Neural cell (in vitro differentiated cells): ENCODE results near the gene DUSP2. TPM values are rescaled to one million over a fixed set of nuclear protein-coding genes. Genes with fewer than 3 reads are reported as not detected.

Source experiments
- H2AFZ ChIP-seq: fragments of 200-600, 300-800 bp; sonication (generic), shearing (Covaris generic); 2 replicates; pipeline ENCODE4 v1.6.0; 2014; ENCODE audit warnings: low read depth, mild to moderate bottlenecking, antibody characterized with exemption, low read length, moderate library complexity
- H3F3A ChIP-seq: fragments of 200-600 bp; shearing (Covaris generic); 2 replicates; pipeline ENCODE4 v1.6.1; 2016; ENCODE audit warnings: mild to moderate bottlenecking, moderate library complexity, mixed read lengths, antibody characterized with exemption, low read length; ENCODE audit not compliant: insufficient read depth, poor library complexity, severe bottlenecking
- H3K27ac ChIP-seq: fragments of 200-600, 300-800 bp; sonication (generic), shearing (Covaris generic); 2 replicates; pipeline ENCODE4 v1.5.1; 2014; ENCODE audit warnings: mild to moderate bottlenecking, low read length, moderate library complexity
- H3K27me3 ChIP-seq: fragments of 300-800, 200-600 bp; sonication (generic), shearing (Covaris generic); 2 replicates; pipeline ENCODE4 v1.6.0; 2014; ENCODE audit warnings: mild to moderate bottlenecking, low read depth, low read length, moderate library complexity; ENCODE audit not compliant: insufficient read depth
- H3K36me3 ChIP-seq: fragments of 300-800, 200-600 bp; sonication (generic), shearing (Covaris generic); 2 replicates; pipeline ENCODE4 v1.5.1; 2014; ENCODE audit warnings: mild to moderate bottlenecking, antibody characterized with exemption, low read length, moderate library complexity; ENCODE audit not compliant: insufficient read depth
- H3K4me2 ChIP-seq: fragments of 300-800, 200-600 bp; sonication (generic), shearing (Covaris generic); 2 replicates; pipeline ENCODE4 v1.6.0; 2014; ENCODE audit warnings: mild to moderate bottlenecking, low read length
- H3K4me3 ChIP-seq: fragments of 300-800, 200-600 bp; sonication (generic), shearing (Covaris generic); 2 replicates; pipeline ENCODE4 v1.5.1; 2014; ENCODE audit warnings: mild to moderate bottlenecking, low read length, moderate library complexity
- H3K79me2 ChIP-seq: fragments of 200-600 bp; shearing (Covaris generic); replicated peaks from 2 replicates; pipeline ENCODE4 v1.6.0; 2014; ENCODE audit warnings: mild to moderate bottlenecking, low read length, moderate library complexity; ENCODE audit not compliant: insufficient read depth
- H3K9ac ChIP-seq: fragments of 300-800, 200-600 bp; sonication (generic), shearing (Covaris generic); 2 replicates; pipeline ENCODE4 v1.6.1; 2016; ENCODE audit warnings: mild to moderate bottlenecking, low read length, mixed read lengths
- H3K9me2 ChIP-seq: fragments of 200-600 bp; shearing (Covaris generic); 2 replicates; pipeline ENCODE4 v1.6.1; 2016; ENCODE audit warnings: mild to moderate bottlenecking, low read length, mixed read lengths; ENCODE audit not compliant: insufficient read depth
- H3K9me3 ChIP-seq: fragments of 200-600, 300-800 bp; sonication (generic), shearing (Covaris generic); 2 replicates; pipeline ENCODE4 v1.6.1; 2016; ENCODE audit warnings: mild to moderate bottlenecking, mixed run types, low read length, moderate library complexity, mixed read lengths
- H4K20me1 ChIP-seq: fragments of 200-600 bp; shearing (Covaris generic); 2 replicates; pipeline ENCODE4 v1.6.1; 2016; ENCODE audit warnings: mild to moderate bottlenecking, mixed run types; ENCODE audit not compliant: insufficient read depth
- EP300 ChIP-seq: fragments of 450-650 bp; conservative IDR thresholded peaks from 2 replicates; pipeline ENCODE4 v1.6.1; 2014; ENCODE audit warnings: antibody characterized with exemption, mild to moderate bottlenecking, moderate library complexity; ENCODE audit not compliant: poor library complexity, severe bottlenecking
- EZH2 ChIP-seq: fragments of 200-600, 300-800 bp; shearing (Covaris generic), sonication (generic); IDR thresholded peaks from 2 replicates; pipeline ENCODE4 v1.6.1; 2014; ENCODE audit warnings: antibody characterized with exemption, low read length, borderline replicate concordance, mild to moderate bottlenecking; ENCODE audit not compliant: insufficient read depth, poor library complexity, severe bottlenecking
- MXI1 ChIP-seq: fragments of 450-650 bp; conservative IDR thresholded peaks from 2 replicates; pipeline ENCODE4 v1.6.1; 2014; ENCODE audit warnings: antibody characterized with exemption, mild to moderate bottlenecking; ENCODE audit not compliant: poor library complexity, severe bottlenecking
- POLR2AphosphoS5 ChIP-seq: IDR thresholded peaks from 2 replicates; pipeline ENCODE4 v1.6.1; 2012
- RAD21 ChIP-seq: fragments of 450-650 bp; conservative IDR thresholded peaks from 2 replicates; pipeline ENCODE4 v1.6.1; 2014; ENCODE audit warnings: antibody characterized with exemption, mild to moderate bottlenecking, moderate library complexity
- SMC3 ChIP-seq: fragments of 450-650 bp; conservative IDR thresholded peaks from 2 replicates; pipeline ENCODE4 v1.6.1; 2014; ENCODE audit warnings: antibody characterized with exemption, mild to moderate bottlenecking, moderate library complexity; ENCODE audit not compliant: poor library complexity
- TAF1 ChIP-seq: IDR thresholded peaks from 2 replicates; pipeline ENCODE4 v1.6.1; 2012; ENCODE audit warnings: low read depth
- polyA plus RNA-seq: library from polyadenylated mRNA; depleted of rRNA; stranded (reverse); fragments of >200 nt; gene quantifications from 2 replicates; pipeline ENCODE4 v1.2.3, GENCODE V29; 2014
- TF ChIP-seq, protein P1 (sequence below): IDR thresholded peaks from 2 replicates; pipeline ENCODE4 v1.6.1; 2012; ENCODE audit warnings: borderline replicate concordance
- TF ChIP-seq, protein P2 (sequence below): fragments of 450-650 bp; IDR thresholded peaks from 2 replicates; pipeline ENCODE4 v1.5.1; 2014; ENCODE audit warnings: antibody characterized with exemption, mild to moderate bottlenecking, moderate library complexity; ENCODE audit not compliant: poor library complexity, severe bottlenecking

DUSP2 gene
- polyA plus RNA-seq, 1 donor from 2014 or later: 2.1 TPM

DNA sequence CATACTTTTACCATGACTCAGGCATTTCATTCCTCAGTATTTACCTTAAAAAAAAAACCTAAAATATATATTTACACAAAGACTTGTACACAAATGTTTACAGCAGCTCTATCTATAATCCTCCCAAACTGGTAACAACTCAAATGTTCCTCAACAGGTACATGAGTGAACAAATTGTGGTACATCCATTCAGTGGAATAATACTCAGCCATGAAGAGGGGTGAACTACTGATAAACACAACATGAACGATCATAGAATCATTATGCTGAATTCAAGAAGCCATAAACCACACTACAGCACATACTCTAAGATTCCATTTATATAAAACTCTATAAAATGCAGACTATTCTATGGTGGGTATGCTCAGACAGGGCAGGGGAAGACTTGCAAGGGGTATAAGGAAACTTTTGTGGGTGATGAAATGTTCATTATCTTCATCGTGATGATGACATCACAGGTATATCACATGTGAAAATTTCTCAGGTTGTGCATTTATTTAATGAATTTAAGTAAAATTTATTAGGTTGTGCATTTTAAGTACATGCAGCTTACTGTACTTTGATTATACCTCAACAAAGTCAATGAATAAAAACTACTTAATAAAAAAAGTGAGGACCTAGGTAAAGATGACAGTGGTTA lies 24.7 kb upstream of the DUSP2 start:
- Histone ChIP-seq H3K27me3 (no peaks in the 10 kb centered on the region), H2AFZ (no peak overlapping the region), H3K27ac (no peak overlapping the region), H3F3A (no peaks in the 10 kb centered on the region), H3K9me2 (no peaks in the 10 kb centered on the region), H3K36me3 (no peaks in the 10 kb centered on the region), H4K20me1 (no peaks in the 10 kb centered on the region), H3K4me2 (no peak overlapping the region), H3K4me3 (no peak overlapping the region), H3K9ac (no peak overlapping the region), H3K79me2 (no peaks in the 10 kb centered on the region), H3K9me3 (no peaks in the 10 kb centered on the region)
- TF ChIP-seq POLR2AphosphoS5: no peak
- TF ChIP-seq SMC3: no peak

DNA sequence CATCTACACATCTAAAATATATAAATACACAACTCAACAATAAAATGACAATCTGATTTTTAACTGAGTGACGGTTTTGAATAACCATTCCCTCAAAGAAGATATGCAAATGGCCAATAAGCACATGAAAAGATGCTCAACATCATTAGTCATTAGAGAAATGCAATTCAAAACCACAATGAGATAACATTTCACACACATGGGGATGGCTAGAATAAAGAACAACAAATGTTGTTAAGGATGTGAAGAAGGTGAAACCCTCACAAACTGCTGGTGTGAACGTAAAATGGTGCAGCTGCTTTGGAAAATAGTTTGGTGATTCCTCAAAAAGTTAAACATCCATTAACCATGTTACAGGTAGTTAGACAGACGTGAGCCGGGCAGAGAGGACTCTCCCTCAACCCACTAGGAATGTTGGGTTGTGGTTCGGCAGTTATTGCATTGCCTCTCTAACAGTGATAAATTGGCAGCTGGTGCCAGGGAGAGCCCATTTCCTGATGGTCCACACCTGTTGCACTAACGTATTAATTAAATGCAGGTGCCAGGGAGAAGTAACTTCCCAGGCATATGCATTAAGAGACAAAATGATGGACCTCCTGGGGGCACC lies 22.3 kb upstream of the DUSP2 start:
- Histone ChIP-seq H4K20me1 (no peaks in the 10 kb centered on the region), H3K27ac (no peak overlapping the region)

More for the DNA sequence above, 22.3 kb upstream of the DUSP2 start:
- H3K9me2 ChIP-seq: no peaks in the 10 kb centered on the region
- no peaks in the 10 kb centered on the region for H3K79me2 ChIP-seq
- H2AFZ ChIP-seq: no peak overlapping the region
- TF ChIP-seq, protein P1, sequence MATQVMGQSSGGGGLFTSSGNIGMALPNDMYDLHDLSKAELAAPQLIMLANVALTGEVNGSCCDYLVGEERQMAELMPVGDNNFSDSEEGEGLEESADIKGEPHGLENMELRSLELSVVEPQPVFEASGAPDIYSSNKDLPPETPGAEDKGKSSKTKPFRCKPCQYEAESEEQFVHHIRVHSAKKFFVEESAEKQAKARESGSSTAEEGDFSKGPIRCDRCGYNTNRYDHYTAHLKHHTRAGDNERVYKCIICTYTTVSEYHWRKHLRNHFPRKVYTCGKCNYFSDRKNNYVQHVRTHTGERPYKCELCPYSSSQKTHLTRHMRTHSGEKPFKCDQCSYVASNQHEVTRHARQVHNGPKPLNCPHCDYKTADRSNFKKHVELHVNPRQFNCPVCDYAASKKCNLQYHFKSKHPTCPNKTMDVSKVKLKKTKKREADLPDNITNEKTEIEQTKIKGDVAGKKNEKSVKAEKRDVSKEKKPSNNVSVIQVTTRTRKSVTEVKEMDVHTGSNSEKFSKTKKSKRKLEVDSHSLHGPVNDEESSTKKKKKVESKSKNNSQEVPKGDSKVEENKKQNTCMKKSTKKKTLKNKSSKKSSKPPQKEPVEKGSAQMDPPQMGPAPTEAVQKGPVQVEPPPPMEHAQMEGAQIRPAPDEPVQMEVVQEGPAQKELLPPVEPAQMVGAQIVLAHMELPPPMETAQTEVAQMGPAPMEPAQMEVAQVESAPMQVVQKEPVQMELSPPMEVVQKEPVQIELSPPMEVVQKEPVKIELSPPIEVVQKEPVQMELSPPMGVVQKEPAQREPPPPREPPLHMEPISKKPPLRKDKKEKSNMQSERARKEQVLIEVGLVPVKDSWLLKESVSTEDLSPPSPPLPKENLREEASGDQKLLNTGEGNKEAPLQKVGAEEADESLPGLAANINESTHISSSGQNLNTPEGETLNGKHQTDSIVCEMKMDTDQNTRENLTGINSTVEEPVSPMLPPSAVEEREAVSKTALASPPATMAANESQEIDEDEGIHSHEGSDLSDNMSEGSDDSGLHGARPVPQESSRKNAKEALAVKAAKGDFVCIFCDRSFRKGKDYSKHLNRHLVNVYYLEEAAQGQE: no peak
- TF ChIP-seq EZH2 (no peak), EP300 (no peak), TAF1 (no peak), RAD21 (no peak), POLR2AphosphoS5 (no peak), MXI1 (no peak), SMC3 (no peak)
- TF ChIP-seq, protein P2, sequence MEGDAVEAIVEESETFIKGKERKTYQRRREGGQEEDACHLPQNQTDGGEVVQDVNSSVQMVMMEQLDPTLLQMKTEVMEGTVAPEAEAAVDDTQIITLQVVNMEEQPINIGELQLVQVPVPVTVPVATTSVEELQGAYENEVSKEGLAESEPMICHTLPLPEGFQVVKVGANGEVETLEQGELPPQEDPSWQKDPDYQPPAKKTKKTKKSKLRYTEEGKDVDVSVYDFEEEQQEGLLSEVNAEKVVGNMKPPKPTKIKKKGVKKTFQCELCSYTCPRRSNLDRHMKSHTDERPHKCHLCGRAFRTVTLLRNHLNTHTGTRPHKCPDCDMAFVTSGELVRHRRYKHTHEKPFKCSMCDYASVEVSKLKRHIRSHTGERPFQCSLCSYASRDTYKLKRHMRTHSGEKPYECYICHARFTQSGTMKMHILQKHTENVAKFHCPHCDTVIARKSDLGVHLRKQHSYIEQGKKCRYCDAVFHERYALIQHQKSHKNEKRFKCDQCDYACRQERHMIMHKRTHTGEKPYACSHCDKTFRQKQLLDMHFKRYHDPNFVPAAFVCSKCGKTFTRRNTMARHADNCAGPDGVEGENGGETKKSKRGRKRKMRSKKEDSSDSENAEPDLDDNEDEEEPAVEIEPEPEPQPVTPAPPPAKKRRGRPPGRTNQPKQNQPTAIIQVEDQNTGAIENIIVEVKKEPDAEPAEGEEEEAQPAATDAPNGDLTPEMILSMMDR: no peak
- no peaks in the 10 kb centered on the region for H3F3A ChIP-seq
- no peak overlapping the region for H3K4me2 ChIP-seq
- H3K36me3 ChIP-seq: no peaks in the 10 kb centered on the region
- no peaks in the 10 kb centered on the region for H3K9me3 ChIP-seq
- H3K27me3 ChIP-seq: no peaks in the 10 kb centered on the region
- H3K9ac ChIP-seq: no peak overlapping the region
- no peak overlapping the region for H3K4me3 ChIP-seq
